HepG2 (cell line): ENCODE data around the gene IL10RA. TPM values are rescaled to one million over a fixed set of nuclear protein-coding genes. Genes with fewer than 3 reads are reported as not detected.

ENCODE experiments used
- ATAC-seq: fragments of 200-7000 bp; cut with Tn5 transposase; 3 replicates; pipeline ENCODE4 v1.9.1; 2020; ENCODE audit warnings: mild to moderate bottlenecking, moderate library complexity
- BruUV-seq: library from RNA; stranded (reverse); fragments of 400-500 nt; replicated peaks from 2 replicates; lab custom pipeline; 2021; lab: Mats Ljungman, UMichigan
- CTCF ChIA-PET: fragments of 300-600 bp; formaldehyde crosslinking; extraction: SDS; loops from one replicate; lab custom pipeline; 2021; ENCODE audit warnings: low total read pairs, inconsistent platforms, low intra/inter-chr PET ratio; lab: Yijun Ruan, JAX
- POLR2A ChIA-PET: fragments of 350-600 bp; sonication (Branson Sonifier 250); formaldehyde crosslinking; loops from one replicate; lab custom pipeline; 2020; ENCODE audit warnings: antibody characterized with exemption, inconsistent platforms; lab: Yijun Ruan, JAX
- DNase-seq: peaks from one replicate; pipeline ENCODE4 v3.0.0-alpha.2; 2015; ENCODE audit warnings: low spot score
- FAIRE-seq: peaks from 3 replicates; lab custom pipeline; 2011; peaks lifted over from hg19 to GRCh38; lab: Jason Lieb, UNC
- H2AFZ ChIP-seq: one replicate; pipeline ENCODE4 v1.6.1; 2011; ENCODE audit warnings: low read length, inconsistent platforms
- H3K27ac ChIP-seq: fragments of 300-600 bp; 3 replicates; pipeline ENCODE4 v1.8.0; 2011; ENCODE audit warnings: mixed run types, mild to moderate bottlenecking, mixed read lengths, low read length, inconsistent platforms; ENCODE audit not compliant: insufficient read depth; ENCODE audit errors: extremely low read length
- H3K27me3 ChIP-seq, 2 experiments: fragments of 200-600 bp in 1 of 2; 2 replicates in 1 of 2; 3 replicates in 1 of 2; pipeline versions ENCODE4 v1.6.0 to v1.8.0; 2011; ENCODE audit warnings: low read length in 2 of 2, mild to moderate bottlenecking in 2 of 2, moderate library complexity in 2 of 2, inconsistent platforms in 1 of 2; ENCODE audit not compliant: insufficient read depth in 2 of 2, control insufficient read depth in 1 of 2
- H3K36me3 ChIP-seq, 2 experiments: fragments of 200-600 bp in 1 of 2; replicated peaks in 1 of 2; 2 replicates in 1 of 2; 3 replicates in 1 of 2; pipeline versions ENCODE4 v1.5.1 to v1.8.0; 2011; ENCODE audit warnings: low read length in 2 of 2, inconsistent platforms in 1 of 2; ENCODE audit not compliant: insufficient read depth in 2 of 2, control insufficient read depth in 1 of 2
- H3K4me1 ChIP-seq: 2 replicates; pipeline ENCODE4 v1.5.1; 2012; ENCODE audit warnings: low read length, inconsistent platforms; ENCODE audit not compliant: insufficient read depth
- H3K4me2 ChIP-seq: 2 replicates; pipeline ENCODE4 v1.6.0; 2011; ENCODE audit warnings: low read depth, low read length, inconsistent platforms
- H3K4me3 ChIP-seq, 3 experiments: fragments of 200-600 bp in 1 of 3; sonication (generic), shearing (Covaris generic) in 1 of 3; replicated peaks in 1 of 3; 2 replicates each; pipeline ENCODE4 v1.5.1; 2011 to 2016; ENCODE audit warnings: low read length in 3 of 3, inconsistent platforms in 2 of 3, low read depth in 2 of 3, mild to moderate bottlenecking in 2 of 3, control low read depth in 1 of 3, mixed read lengths in 1 of 3; ENCODE audit not compliant: insufficient read depth in 1 of 3
- H3K79me2 ChIP-seq: one replicate; pipeline ENCODE4 v1.6.1; 2011; ENCODE audit warnings: low read length, inconsistent platforms; ENCODE audit not compliant: insufficient read depth
- H3K9ac ChIP-seq: 2 replicates; pipeline ENCODE4 v1.6.0; 2011; ENCODE audit warnings: mild to moderate bottlenecking, low read depth, low read length, inconsistent platforms; ENCODE audit not compliant: insufficient read depth
- H3K9me3 ChIP-seq: 2 replicates; pipeline ENCODE4 v1.5.1; 2012; ENCODE audit warnings: mild to moderate bottlenecking, low read length
- H4K20me1 ChIP-seq: 2 replicates; pipeline ENCODE4 v1.6.0; 2011; ENCODE audit warnings: inconsistent platforms, mild to moderate bottlenecking, low read length, moderate library complexity; ENCODE audit not compliant: insufficient read depth
- AGO1 ChIP-seq: fragments of 200-400 bp; formaldehyde crosslinking; IDR thresholded peaks from 2 replicates; pipeline ENCODE4 v1.6.1; 2017; ENCODE audit warnings: mild to moderate bottlenecking, low read depth, low read length, moderate library complexity; ENCODE audit not compliant: poor library complexity, severe bottlenecking
- ARID2 ChIP-seq: sonication (generic); formaldehyde crosslinking; IDR thresholded peaks from 2 replicates; pipeline ENCODE4 v1.8.1; 2022; ENCODE audit warnings: mild to moderate bottlenecking, missing genetic modification reagents, borderline replicate concordance
- ATM ChIP-seq: fragments of 450-650 bp; IDR thresholded peaks from 2 replicates; pipeline ENCODE4 v1.7.1; 2017; ENCODE audit warnings: mild to moderate bottlenecking, borderline replicate concordance
- HOXA9 ChIP-seq: sonication (generic); formaldehyde crosslinking; IDR thresholded peaks from 2 replicates; pipeline ENCODE4 v1.8.1; 2022; ENCODE audit warnings: missing genetic modification reagents, mild to moderate bottlenecking, moderate library complexity, borderline replicate concordance
- MATR3 ChIP-seq: sonication (generic); formaldehyde crosslinking; IDR thresholded peaks from 2 replicates; pipeline ENCODE4 v1.4.0; 2020; ENCODE audit warnings: missing genetic modification reagents
- ZNF510 ChIP-seq: sonication (generic); formaldehyde crosslinking; IDR thresholded peaks from 2 replicates; pipeline ENCODE4 v1.4.0; 2020; ENCODE audit warnings: low read depth, mild to moderate bottlenecking, missing genetic modification reagents
- ZNF670 ChIP-seq: sonication (generic); formaldehyde crosslinking; IDR thresholded peaks from 2 replicates; pipeline ENCODE4 v1.8.0; 2022; ENCODE audit warnings: mild to moderate bottlenecking, missing genetic modification reagents, borderline replicate concordance
- ZSCAN5A ChIP-seq: sonication (generic); formaldehyde crosslinking; IDR thresholded peaks from 2 replicates; pipeline ENCODE4 v1.8.0; 2022; ENCODE audit warnings: mild to moderate bottlenecking, missing genetic modification reagents, borderline replicate concordance
- ZSCAN9 ChIP-seq: IDR thresholded peaks from 2 replicates; pipeline ENCODE4 v1.6.1; 2016; ENCODE audit warnings: borderline replicate concordance
- WGBS: methylation state at CpG from one replicate; pipeline ENCODE4 v1.1.6; 2017; ENCODE audit warnings: low lambda C conversion rate; 5-methylcytosine and 5-hydroxymethylcytosine counted together
- in situ Hi-C: cut with HindIII; loops from 2 replicates; pipeline ENCODE4 v1.10.0; 2017; ENCODE audit warnings: low pct_unique_long_range_greater_than_20kb; ENCODE audit not compliant: extremely low pct_ligation_motif_present
- intact Hi-C: fragments of 100-400 bp; cut with micrococcal nuclease; formaldehyde crosslinking; loops from one replicate; pipeline ENCODE4 v1.10.0; 2022; ENCODE audit not compliant: unreplicated experiment
- polyA plus RNA-seq, 8 experiments: library from polyadenylated mRNA; depleted of rRNA in 3 of 8; stranded (reverse) in 7 of 8; unstranded in 1 of 8; fragments of >200 nt; fragmentation: Illumina TruSeq in 4 of 8; extraction: Trizol in 4 of 8; gene quantifications; 2 replicates each; pipeline versions ENCODE4 v1.2.1 to v1.2.3, GENCODE V29; 2011 to 2016; ENCODE audit warnings: low read depth in 4 of 8, missing spikeins in 1 of 8, mixed read lengths in 1 of 8; ENCODE audit not compliant: insufficient read depth in 1 of 8
- total RNA-seq, 5 experiments: library from RNA; depleted of rRNA; stranded (reverse); fragments of >200 nt; fragmentation: Illumina TruSeq; extraction: Trizol; gene quantifications; 2 replicates each; pipeline ENCODE4 v1.2.3, GENCODE V29; 2016; ENCODE audit warnings: low read depth in 1 of 5
- TF ChIP-seq, protein P1 (sequence below): sonication (generic); formaldehyde crosslinking; IDR thresholded peaks from 2 replicates; pipeline ENCODE4 v1.8.0; 2023; ENCODE audit warnings: mild to moderate bottlenecking, missing genetic modification reagents

IL10RA gene
- total and polyA plus RNA-seq, 2 of the 13 experiments (the other 11 are each of a cell fraction or from before 2014, with no cell fraction given) = not detected

GRCh38 chr11:117936973-117937372 is 49.2 kb upstream of the IL10RA start:
- CTCF ChIA-PET = no interaction called here
- Histone ChIP-seq H3K4me1 (no peaks in the 10 kb centered on the region), H3K4me3 (no peak overlapping the region), H3K27ac (no peak overlapping the region), H3K36me3 (no peaks in the 10 kb centered on the region), H4K20me1 (no peaks in the 10 kb centered on the region), H3K79me2 (no peaks in the 10 kb centered on the region), H3K9ac (no peak overlapping the region), H3K27me3 (peaks cover 2 to 33% of the 10 kb centered on the region in 2 experiments; a peak in 3 of 5 replicates), H3K4me2 (no peak overlapping the region), H2AFZ (no peak overlapping the region), H3K9me3 (no peaks in the 10 kb centered on the region)
- intact Hi-C loops = no loop called here
- BruUV-seq = no TSS peak
- FAIRE-seq (no peak), ATAC-seq (no peak), DNase-seq (no peak)
- in situ Hi-C loops = loop anchor here (25.0 kb wide), 1 partner anchor 500 kb away; no protein-coding TSS in a partner anchor
- POLR2A ChIA-PET = no interaction called here
- 14% methylated on average over 6 of the region's 6 CpGs for WGBS
- TF ChIP-seq, protein P1, sequence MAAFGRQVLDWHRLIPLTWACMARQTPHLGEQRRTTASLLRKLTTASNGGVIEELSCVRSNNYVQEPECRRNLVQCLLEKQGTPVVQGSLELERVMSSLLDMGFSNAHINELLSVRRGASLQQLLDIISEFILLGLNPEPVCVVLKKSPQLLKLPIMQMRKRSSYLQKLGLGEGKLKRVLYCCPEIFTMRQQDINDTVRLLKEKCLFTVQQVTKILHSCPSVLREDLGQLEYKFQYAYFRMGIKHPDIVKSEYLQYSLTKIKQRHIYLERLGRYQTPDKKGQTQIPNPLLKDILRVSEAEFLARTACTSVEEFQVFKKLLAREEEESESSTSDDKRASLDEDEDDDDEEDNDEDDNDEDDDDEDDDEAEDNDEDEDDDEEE = no peak
- TF ChIP-seq MATR3 (CRISPR knock-in tag) (no peak), ZNF510 (CRISPR knock-in tag) (no peak), HOXA9 (CRISPR knock-in tag) (no peak), ZNF670 (no peak), ATM (no peak), ZSCAN9 (no peak), ZSCAN5A (CRISPR knock-in tag) (no peak), ARID2 (no peak), AGO1 (no peak)
